Measurements from ENCODE around the gene FBLN2. TPM values are rescaled to one million over a fixed set of nuclear protein-coding genes. Genes with fewer than 3 reads are reported as not detected.

Gene FBLN2
- total RNA-seq, 2 donors from 2014 or later, result 12.8 to 318 TPM

DNA sequence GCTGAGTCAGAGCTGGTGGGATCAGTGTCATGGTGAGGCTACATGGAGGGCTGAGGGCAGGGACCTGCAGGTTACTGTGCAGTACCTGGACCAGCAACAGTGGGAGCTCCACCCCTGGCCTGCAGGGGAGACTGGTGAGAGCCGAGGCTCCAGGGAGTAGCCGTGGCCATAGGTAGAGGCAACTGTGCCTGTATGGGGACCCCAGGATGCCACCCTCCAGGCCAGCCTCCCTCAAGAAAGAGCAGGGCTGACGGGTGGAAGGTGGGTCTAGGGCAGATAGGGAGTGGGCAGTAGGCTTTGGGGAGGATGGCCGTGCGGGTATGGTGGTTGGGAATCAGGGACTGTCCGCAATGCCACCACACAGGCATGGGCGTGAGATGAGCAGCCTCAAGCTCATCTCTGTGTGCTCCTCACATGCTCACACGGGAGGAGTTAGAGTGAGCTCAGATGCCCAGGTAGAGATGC is 35.5 kb downstream of the FBLN2 start:
- WGBS, result 95% methylated on average over 8 of the region's 8 CpGs
- no peaks in the 10 kb centered on the region for H3K9me3 ChIP-seq
- no peaks in the 10 kb centered on the region for H3K27me3 ChIP-seq (replicated peaks; ENCODE audit: insufficient read depth)
- H3K27ac ChIP-seq, result no peak overlapping the region
- DNase-seq (ENCODE audit: low spot score), result no peak
- TF ChIP-seq, protein P1, sequence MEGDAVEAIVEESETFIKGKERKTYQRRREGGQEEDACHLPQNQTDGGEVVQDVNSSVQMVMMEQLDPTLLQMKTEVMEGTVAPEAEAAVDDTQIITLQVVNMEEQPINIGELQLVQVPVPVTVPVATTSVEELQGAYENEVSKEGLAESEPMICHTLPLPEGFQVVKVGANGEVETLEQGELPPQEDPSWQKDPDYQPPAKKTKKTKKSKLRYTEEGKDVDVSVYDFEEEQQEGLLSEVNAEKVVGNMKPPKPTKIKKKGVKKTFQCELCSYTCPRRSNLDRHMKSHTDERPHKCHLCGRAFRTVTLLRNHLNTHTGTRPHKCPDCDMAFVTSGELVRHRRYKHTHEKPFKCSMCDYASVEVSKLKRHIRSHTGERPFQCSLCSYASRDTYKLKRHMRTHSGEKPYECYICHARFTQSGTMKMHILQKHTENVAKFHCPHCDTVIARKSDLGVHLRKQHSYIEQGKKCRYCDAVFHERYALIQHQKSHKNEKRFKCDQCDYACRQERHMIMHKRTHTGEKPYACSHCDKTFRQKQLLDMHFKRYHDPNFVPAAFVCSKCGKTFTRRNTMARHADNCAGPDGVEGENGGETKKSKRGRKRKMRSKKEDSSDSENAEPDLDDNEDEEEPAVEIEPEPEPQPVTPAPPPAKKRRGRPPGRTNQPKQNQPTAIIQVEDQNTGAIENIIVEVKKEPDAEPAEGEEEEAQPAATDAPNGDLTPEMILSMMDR (IDR thresholded peaks at IDR 0.05), result no peak
- H3K36me3 ChIP-seq, result no peaks in the 10 kb centered on the region
- intact Hi-C loops (cut with DNase I), result no loop called here
- no peaks in the 10 kb centered on the region for H3K4me1 ChIP-seq (replicated peaks)
- H3K4me3 ChIP-seq, result no peak overlapping the region

DNA sequence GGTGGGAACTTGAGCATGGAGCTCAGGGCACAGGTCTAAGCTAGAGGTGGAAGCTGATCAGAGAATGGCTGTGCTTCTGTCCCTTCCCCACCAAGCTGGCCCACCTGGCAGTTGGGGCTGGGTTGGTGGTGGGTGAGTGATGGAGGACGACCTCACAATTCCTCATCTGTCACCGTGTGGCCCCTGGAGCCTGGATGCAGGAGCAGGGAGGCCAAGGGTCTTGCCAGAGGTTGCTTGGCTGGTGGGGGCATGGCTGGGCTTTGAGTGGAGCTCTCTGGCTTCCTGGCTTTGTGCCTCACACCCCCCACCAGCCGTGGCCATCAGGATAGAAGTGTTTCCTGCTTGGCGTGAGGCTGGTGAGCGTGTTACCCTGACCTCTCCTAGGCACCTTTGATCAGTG is 36.0 kb downstream of the FBLN2 start:
- no peaks in the 10 kb centered on the region for H3K27me3 ChIP-seq (replicated peaks; ENCODE audit: insufficient read depth)
- H3K36me3 ChIP-seq, result no peaks in the 10 kb centered on the region
- intact Hi-C loops (cut with DNase I), result no loop called here
- no peak overlapping the region for H3K4me3 ChIP-seq
- H3K9me3 ChIP-seq, result no peaks in the 10 kb centered on the region
- no peak for TF ChIP-seq POLR2A (IDR thresholded peaks at IDR 0.05)
- TF ChIP-seq POLR2AphosphoS5 (IDR thresholded peaks at IDR 0.05), result no peak
- TF ChIP-seq, protein P1 (IDR thresholded peaks at IDR 0.05), result no peak
- WGBS, result 84% methylated on average over 5 of the region's 5 CpGs
- H3K4me1 ChIP-seq (replicated peaks), result no peaks in the 10 kb centered on the region
- H3K27ac ChIP-seq, result no peak overlapping the region
- DNase-seq (ENCODE audit: low spot score), result no peak

DNA sequence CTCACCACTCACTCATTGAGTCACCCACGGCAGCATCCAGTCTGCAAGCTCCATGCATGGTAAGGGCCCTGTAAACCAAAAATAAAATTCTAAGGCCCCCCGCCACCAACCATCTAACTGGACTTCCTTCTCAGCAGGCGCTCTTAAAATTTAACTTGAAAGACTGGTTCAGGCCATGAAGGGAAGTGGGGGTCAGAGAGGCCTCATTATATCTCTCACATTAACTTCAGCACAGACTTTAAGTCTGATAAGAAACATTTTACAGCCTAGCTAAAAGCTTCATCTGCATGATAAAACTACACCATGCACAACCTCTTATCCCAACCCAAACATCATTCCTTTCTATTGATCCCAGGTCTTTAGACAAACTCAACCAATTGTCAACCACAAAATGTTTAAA is 38.5 kb downstream of the FBLN2 start:
- no peaks in the 10 kb centered on the region for H3K4me1 ChIP-seq (replicated peaks)
- intact Hi-C loops (cut with DNase I), result no loop called here
- DNase-seq (ENCODE audit: low spot score), result no peak
- no peak overlapping the region for H3K27ac ChIP-seq
- H3K27me3 ChIP-seq (replicated peaks; ENCODE audit: insufficient read depth), result no peaks in the 10 kb centered on the region
- H3K9me3 ChIP-seq, result no peaks in the 10 kb centered on the region
- 73% methylated on average over 3 of the region's 3 CpGs for WGBS
- no peak for TF ChIP-seq POLR2A (IDR thresholded peaks at IDR 0.05)
- TF ChIP-seq, protein P1 (IDR thresholded peaks at IDR 0.05), result no peak
- no peak for TF ChIP-seq POLR2AphosphoS5 (IDR thresholded peaks at IDR 0.05)
- H3K4me3 ChIP-seq, result no peak overlapping the region
- H3K36me3 ChIP-seq, result no peaks in the 10 kb centered on the region

DNA sequence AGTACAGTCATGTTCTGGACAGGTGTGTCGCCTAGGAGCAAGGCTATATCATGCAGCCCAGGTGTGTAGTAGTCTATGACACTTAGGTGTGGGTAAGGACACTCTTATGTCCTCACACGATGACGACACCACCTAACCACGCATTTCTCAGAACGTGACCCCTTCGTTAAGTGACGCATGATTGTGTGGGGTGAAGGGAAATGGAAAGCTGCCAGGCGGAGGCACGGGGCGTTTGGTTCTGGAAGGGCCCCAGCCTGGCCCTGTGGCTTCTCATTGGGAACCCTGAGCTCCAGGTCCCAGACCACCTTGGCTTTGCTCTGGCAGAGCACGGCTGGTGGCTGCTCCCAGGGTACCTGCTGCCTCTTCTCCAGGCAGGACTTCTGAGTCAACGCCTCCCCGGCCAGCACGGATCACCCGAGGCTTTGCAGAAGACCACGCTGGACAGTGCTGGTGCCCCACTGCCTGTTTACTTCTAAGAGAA is 39.3 kb downstream of the FBLN2 start:
- Histone ChIP-seq H3K27ac (no peak overlapping the region), H3K4me3 (no peak overlapping the region), H3K36me3 (no peaks in the 10 kb centered on the region), H3K27me3 (replicated peaks; ENCODE audit: insufficient read depth) (no peaks in the 10 kb centered on the region), H3K4me1 (replicated peaks) (no peaks in the 10 kb centered on the region), H3K9me3 (no peaks in the 10 kb centered on the region)
- DNase-seq (ENCODE audit: low spot score), result no peak
- intact Hi-C loops (cut with DNase I), result no loop called here
- 85% methylated on average over 16 of the region's 16 CpGs for WGBS
- TF ChIP-seq, protein P1 (IDR thresholded peaks at IDR 0.05), result no peak
- no peak for TF ChIP-seq POLR2AphosphoS5 (IDR thresholded peaks at IDR 0.05)
- no peak for TF ChIP-seq POLR2A (IDR thresholded peaks at IDR 0.05)

DNA sequence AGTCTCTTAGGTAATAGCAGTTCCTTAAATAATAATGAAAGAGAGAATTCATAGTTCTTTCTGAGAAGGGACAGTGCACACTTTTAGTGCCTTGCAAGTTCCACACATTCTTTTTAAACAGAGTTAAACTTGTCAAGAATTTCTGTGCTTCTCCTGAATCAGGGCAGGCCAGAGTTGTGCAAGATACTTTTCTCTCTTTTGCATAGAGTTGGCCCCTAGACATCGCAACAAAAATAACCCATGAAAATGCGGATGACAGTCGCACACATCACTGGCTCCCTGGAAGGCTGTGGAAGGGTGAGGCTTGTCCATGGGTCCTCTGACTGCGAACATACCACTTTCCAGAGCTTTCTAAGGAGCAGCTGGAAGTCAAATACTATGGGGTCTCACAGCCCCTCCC is 40.1 kb downstream of the FBLN2 start:
- H3K4me1 ChIP-seq (replicated peaks), result no peaks in the 10 kb centered on the region
- intact Hi-C loops (cut with DNase I), result no loop called here
- 90% methylated on average over 4 of the region's 4 CpGs for WGBS
- H3K27ac ChIP-seq, result no peak overlapping the region
- TF ChIP-seq POLR2AphosphoS5 (IDR thresholded peaks at IDR 0.05) (no peak), POLR2A (IDR thresholded peaks at IDR 0.05) (no peak)
- TF ChIP-seq, protein P1 (IDR thresholded peaks at IDR 0.05), result no peak
- no peaks in the 10 kb centered on the region for H3K36me3 ChIP-seq
- H3K4me3 ChIP-seq, result no peak overlapping the region
- H3K27me3 ChIP-seq (replicated peaks; ENCODE audit: insufficient read depth), result no peaks in the 10 kb centered on the region
- DNase-seq (ENCODE audit: low spot score), result no peak
- H3K9me3 ChIP-seq, result no peaks in the 10 kb centered on the region
